Measurements from ENCODE around the gene NAXD. TPM values are rescaled to one million over a fixed set of nuclear protein-coding genes. Genes with fewer than 3 reads are reported as not detected.

NAXD gene
- total and polyA plus RNA-seq, 10 donors = 25.1 to 40.9 (median 34.1) TPM

DNA sequence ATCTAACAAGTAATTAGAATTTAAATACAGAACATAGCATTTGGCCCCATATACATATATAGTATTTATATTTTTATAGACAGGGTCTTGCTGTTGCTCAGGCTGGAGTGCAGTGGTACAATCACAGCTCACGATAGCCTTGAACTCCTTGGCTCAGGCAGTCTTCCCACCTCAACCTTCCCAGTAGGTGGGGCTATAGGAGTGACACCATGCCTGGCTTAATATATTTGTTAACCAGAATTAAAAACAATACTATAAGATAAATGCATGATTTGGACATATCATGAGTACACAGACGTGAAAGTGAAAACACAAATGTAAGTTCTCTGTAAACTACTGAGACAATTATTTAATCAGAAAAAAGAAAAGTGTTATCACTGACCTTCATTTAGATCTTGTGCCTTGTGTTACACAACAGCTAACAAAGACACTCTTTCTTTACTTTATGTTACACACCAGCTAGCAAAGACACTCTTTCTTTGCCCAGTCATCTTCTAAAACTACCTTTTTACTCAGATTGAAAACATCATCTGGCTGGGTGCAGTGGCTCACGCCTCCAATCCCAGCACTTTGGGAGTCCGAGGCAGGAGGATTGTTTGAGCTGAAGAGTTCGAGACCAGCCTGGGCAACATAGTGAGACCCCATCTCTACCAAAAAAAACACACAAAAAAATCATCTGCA, 68.0 kb downstream of the NAXD start:
- Histone ChIP-seq H3K27ac (peak overlapping the region in 1 of 8 donors; percentile 24), H3K27me3 (replicated peaks in 1 of 7) (no peaks in the 10 kb centered on the region), H3K36me3 (peaks cover 0 to 96% (median 71%) of the 10 kb centered on the region in 6 donors), H3K4me1 (peaks cover 0 to 15% (median 0%) of the 10 kb centered on the region in 6 donors), H3K9me3 (no peaks in the 10 kb centered on the region), H3K4me3 (no peak overlapping the region)
- DNase-seq = peak; percentile 21
- WGBS, 5 donors = 87 to 91% (median 90%) methylated on average over 5 of the region's 5 CpGs
- TF ChIP-seq, protein P1, sequence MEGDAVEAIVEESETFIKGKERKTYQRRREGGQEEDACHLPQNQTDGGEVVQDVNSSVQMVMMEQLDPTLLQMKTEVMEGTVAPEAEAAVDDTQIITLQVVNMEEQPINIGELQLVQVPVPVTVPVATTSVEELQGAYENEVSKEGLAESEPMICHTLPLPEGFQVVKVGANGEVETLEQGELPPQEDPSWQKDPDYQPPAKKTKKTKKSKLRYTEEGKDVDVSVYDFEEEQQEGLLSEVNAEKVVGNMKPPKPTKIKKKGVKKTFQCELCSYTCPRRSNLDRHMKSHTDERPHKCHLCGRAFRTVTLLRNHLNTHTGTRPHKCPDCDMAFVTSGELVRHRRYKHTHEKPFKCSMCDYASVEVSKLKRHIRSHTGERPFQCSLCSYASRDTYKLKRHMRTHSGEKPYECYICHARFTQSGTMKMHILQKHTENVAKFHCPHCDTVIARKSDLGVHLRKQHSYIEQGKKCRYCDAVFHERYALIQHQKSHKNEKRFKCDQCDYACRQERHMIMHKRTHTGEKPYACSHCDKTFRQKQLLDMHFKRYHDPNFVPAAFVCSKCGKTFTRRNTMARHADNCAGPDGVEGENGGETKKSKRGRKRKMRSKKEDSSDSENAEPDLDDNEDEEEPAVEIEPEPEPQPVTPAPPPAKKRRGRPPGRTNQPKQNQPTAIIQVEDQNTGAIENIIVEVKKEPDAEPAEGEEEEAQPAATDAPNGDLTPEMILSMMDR (IDR thresholded peaks at IDR 0.05 in 8 of 11, conservative IDR thresholded peaks at IDR 0.05 in 3 of 11) = peak in 7 of 11 experiments; percentile 29 to 80 (median 60)
- TF ChIP-seq POLR2A (IDR thresholded peaks at IDR 0.05) = no peak
- intact Hi-C loops (cut with DNase I; ENCODE audit: low total_unique reads) = no loop called here

DNA sequence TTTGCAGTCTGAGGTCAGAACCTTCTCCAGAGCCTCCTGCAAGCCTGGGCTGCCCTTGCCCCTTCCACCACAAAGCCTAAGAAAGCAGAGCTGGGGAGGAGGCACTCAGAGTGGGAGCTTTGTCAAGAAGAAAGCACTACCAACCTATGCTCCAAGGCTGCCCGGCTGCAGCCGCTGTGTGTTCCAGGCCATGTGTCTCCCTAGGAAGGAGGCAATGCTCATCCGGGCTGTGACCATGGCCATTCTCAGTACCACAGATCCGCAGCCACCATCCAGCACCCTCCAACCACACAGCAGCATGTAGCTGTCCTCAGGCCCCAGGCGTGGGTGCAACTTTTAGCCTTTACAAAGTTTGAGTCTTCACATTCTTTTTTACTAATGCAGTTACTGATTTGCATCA, 68.6 kb downstream of the NAXD start:
- 92 to 99% (median 95%) methylated on average over 5 of the region's 5 CpGs for WGBS, 5 donors
- Histone ChIP-seq H3K27ac (peak overlapping the region in 1 of 8 donors; percentile 24), H3K4me1 (peaks cover 0 to 12% (median 0%) of the 10 kb centered on the region in 6 donors), H3K27me3 (replicated peaks in 1 of 7) (no peaks in the 10 kb centered on the region), H3K9me3 (no peaks in the 10 kb centered on the region), H3K4me3 (no peak overlapping the region), H3K36me3 (peaks cover 0 to 96% (median 67%) of the 10 kb centered on the region in 6 donors)
- peak; percentile 40 for DNase-seq
- intact Hi-C loops (cut with DNase I; ENCODE audit: low total_unique reads) = no loop called here
- TF ChIP-seq, protein P1 (IDR thresholded peaks at IDR 0.05 in 8 of 11, conservative IDR thresholded peaks at IDR 0.05 in 3 of 11) = no peak
- no peak for TF ChIP-seq POLR2A (IDR thresholded peaks at IDR 0.05)
- TF ChIP-seq POLR2AphosphoS5 (IDR thresholded peaks at IDR 0.05) = no peak

DNA sequence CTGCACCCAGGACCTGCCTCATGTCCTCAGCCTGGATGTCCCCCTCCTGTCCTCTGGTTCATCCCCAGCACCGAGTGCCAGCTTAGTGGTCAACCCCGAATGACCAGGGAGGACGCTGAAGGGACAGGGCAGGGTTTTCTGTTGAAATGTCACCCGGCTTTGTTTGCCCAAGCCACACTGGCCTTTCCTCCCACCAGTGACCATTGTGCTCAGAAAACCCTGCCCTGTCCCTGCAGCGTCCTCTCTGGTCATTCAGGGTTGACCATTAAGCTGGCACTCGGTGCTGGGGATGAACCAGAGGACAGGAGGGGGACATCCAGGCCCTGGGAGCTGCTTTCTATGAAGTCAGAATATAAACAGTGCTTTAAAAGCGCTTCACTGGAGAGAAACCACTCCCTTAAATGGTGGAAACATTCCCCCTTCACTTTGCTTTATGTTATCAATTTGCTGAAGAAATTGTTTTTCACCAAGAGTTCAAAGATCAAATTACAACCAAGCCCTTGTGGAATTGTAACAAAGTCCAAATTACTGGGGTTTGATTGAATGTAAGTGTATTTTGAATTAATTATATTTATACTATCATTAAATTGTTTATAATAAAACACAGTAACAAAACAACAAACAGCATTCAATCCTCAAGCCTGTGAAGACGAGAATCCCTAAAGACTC, 69.2 kb downstream of the NAXD start:
- Histone ChIP-seq H3K27me3 (replicated peaks in 1 of 7) (no peaks in the 10 kb centered on the region), H3K27ac (no peak overlapping the region), H3K9me3 (no peaks in the 10 kb centered on the region), H3K4me1 (peaks cover 0 to 12% (median 0%) of the 10 kb centered on the region in 6 donors), H3K4me3 (no peak overlapping the region), H3K36me3 (peaks cover 0 to 96% (median 68%) of the 10 kb centered on the region in 6 donors)
- WGBS, 5 donors = 93 to 97% (median 95%) methylated on average over 8 of the region's 8 CpGs
- TF ChIP-seq POLR2AphosphoS5 (IDR thresholded peaks at IDR 0.05) (no peak), POLR2A (IDR thresholded peaks at IDR 0.05) (no peak)
- TF ChIP-seq, protein P1 (IDR thresholded peaks at IDR 0.05 in 8 of 11, conservative IDR thresholded peaks at IDR 0.05 in 3 of 11) = no peak
- peak; percentile 35 for DNase-seq
- intact Hi-C loops (cut with DNase I; ENCODE audit: low total_unique reads) = no loop called here

Data from spleen (tissue), 11 donors.